Activated CD8-positive, alpha-beta memory T cell treated with anti-CD3 and anti-CD28 coated beads for 36 hours (primary cell): ENCODE results near the gene LRRC40. TPM values are rescaled to one million over a fixed set of nuclear protein-coding genes. Genes with fewer than 3 reads are reported as not detected.
"Not testable (repeated sequence)": the region's sequence is repeated elsewhere in the genome, so short reads cannot be mapped to it uniquely, and the experiment has no call there.

Source experiments
- CTCF ChIA-PET: fragments of 350-600 bp; sonication (Branson Sonifier 250); formaldehyde crosslinking; loops from one replicate; lab custom pipeline; 2021; ENCODE audit warnings: antibody characterized with exemption; lab: Charles Lee
- POLR2A ChIA-PET: fragments of 350-600 bp; sonication (Branson Sonifier 250); formaldehyde crosslinking; loops from one replicate; lab custom pipeline; 2021; ENCODE audit warnings: antibody characterized with exemption; lab: Charles Lee
- total RNA-seq, 2 experiments: library from RNA; stranded (reverse); gene quantifications; one replicate each; pipeline ENCODE4 v1.2.3, GENCODE V29; 2021

LRRC40 gene
- total RNA-seq, 2 experiments from 2014 or later: 21.4 to 22.6 TPM

DNA sequence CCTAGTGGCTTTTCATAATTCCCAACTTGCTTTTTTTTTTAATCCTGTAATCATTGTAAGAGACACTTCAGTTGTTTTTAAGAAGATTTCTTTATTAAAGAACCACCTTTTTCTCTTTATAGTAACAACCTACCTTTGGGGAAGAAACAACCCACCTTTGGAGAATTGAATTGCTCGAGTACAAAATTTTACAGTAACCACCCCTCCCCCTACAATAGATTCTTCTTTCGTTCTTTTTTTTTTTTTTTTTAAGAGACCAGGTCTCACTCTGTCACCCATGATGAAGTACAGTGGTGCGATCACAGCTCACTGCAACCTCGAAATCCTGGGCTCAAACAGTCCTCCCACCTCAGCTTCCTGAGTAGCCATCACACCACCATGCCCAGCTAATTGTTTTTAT, 2.1 kb upstream of the LRRC40 start:
- POLR2A ChIA-PET: interaction anchor here (3.4 kb wide), 1 partner anchor 13 kb away, joined by 21 read pairs; the partner anchor contains the start of gene SRSF11
- CTCF ChIA-PET: interaction anchor here (0.6 kb wide), 1 partner anchor 829 kb away, joined by 3 read pairs; no protein-coding TSS in a partner anchor

GRCh38 chr1:70206833-70207232, 1.5 kb upstream of the LRRC40 start:
- POLR2A ChIA-PET: interaction anchor here (1.3 to 3.4 kb wide), 2 partner anchors 9 to 14 kb away, joined by 3 to 21 read pairs; partner anchors contain the start of gene SRSF11
- CTCF ChIA-PET: not testable (repeated sequence)

DNA sequence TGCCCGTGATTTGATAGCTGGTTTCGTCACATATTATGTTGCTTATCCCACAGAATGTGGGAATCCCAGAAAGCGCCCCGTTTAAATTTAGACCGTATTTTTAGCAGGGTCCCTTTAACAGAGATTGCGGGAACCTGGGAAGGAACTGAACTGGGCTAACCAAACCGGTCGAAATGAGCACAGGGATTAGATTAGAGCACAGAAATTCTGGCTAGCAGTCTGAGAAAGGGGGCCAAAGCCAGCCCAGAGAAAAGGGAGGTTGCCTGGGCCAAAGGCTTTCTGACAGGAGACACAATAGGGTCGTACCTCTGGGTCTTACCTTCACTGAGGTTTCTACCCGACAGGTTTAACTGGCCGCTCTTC, 327 bp downstream of the LRRC40 start:
- ChIA-PET CTCF (interaction anchor here (1.1 kb wide), 1 partner anchor 13 kb away, joined by 3 read pairs; no protein-coding TSS in a partner anchor), POLR2A (interaction anchor here (1.0 to 3.4 kb wide), 2 partner anchors 16 to 74 kb away, joined by 3 to 21 read pairs; partner anchors contain the start of gene SRSF11)

DNA sequence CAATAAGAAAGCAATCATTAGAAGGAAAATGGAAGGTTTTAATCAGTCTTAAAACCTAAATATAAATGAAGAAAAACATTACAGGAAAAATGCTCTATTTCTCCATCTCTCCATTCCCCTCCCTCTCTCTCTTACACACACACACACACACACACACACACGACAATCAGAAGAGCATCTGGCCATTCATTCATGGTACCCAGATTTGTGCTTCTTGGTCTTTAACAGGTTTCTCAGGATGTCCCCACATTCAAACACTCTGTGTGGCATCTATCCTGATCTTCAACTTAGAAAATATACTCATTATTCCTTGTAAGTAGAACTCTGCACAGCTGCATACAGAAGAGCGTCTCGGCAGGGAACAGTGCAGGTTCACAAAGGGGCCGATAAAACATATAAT, 779 bp downstream of the LRRC40 start:
- CTCF ChIA-PET: no interaction called here
- POLR2A ChIA-PET: interaction anchor here (3.4 kb wide), 1 partner anchor 16 kb away, joined by 21 read pairs; the partner anchor contains the start of gene SRSF11

DNA sequence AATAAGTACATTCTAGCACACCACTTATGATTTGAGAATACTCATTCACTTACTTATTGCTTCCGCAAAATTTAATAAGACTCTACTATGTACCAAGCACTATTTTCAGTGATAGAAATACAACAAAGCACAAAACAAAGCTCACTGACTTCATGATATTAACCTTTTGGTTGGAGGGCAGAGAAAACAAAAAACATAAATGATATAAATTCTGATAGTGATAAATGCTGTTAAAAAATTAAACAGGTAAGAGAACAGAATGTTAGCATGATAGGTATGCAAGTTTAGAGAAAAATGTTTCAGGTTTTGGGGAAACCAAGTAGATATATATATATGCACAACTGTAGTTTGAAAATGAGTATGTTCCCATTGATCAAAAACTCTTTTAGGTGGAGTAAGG, 1.2 kb downstream of the LRRC40 start:
- ChIA-PET CTCF (no interaction called here), POLR2A (no interaction called here)

- POLR2A ChIA-PET: no interaction called here
- CTCF ChIA-PET: no interaction called here
Measured at GRCh38 chr1:70202173-70202758, 3.1 kb downstream of the LRRC40 start.

DNA sequence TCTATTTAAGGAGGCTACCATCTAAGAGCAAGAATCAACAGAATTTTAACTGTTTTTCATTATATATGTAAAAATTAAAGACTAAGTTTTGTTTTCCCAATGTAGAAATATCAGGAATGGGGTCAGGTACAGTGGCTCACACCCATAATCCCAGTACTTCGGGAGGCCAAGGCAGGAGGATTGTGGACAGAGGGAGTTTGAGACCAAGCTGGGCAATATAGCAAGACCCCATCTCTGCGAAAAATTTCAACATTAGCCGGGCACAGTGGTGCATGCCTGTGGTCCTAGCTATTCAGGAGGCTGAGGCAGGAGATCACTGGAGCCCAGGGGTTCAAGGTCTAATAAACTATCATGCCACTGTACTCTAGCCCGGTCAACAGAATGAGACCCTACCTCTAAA, 5.3 kb downstream of the LRRC40 start:
- POLR2A ChIA-PET: no interaction called here
- CTCF ChIA-PET: no interaction called here

DNA sequence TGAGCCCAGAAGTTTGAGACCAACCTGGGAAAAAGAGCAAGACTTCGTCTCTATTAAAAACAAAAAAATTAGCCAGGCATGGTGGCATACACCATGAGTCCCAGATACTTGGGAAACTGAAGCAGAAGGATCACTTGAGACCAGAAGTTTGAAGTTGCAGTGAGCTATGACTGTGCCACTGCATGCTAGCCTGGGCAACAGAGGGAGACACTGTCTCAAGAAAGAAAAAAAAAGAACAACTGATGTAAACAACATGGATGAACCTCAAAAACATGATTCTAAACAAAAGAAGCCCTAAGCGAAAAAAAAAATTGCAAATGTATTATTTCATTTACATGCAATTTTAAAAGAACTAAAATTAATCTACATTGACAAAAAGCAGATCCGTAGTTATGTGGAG, 9.0 kb downstream of the LRRC40 start:
- POLR2A ChIA-PET: no interaction called here
- CTCF ChIA-PET: no interaction called here

DNA sequence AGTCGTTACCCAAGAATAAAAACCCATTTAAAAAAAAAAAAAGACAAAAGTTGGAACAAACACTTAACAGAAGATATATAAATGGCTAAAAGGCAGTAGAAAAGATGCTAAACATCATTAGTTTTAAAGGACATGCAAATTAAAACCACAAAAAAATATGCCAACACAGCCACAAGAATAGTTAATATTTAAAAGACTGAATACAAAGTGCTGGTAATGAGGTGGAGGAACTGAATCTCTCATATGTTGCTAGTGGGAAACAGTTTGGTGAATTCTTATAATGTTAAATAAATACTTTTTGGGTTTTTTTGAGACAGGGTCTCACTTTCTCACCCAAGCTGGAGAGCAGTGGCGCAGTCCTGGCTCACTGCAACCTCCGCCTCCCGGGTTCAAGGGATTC, 10.0 kb downstream of the LRRC40 start:
- ChIA-PET CTCF (no interaction called here), POLR2A (no interaction called here)

DNA sequence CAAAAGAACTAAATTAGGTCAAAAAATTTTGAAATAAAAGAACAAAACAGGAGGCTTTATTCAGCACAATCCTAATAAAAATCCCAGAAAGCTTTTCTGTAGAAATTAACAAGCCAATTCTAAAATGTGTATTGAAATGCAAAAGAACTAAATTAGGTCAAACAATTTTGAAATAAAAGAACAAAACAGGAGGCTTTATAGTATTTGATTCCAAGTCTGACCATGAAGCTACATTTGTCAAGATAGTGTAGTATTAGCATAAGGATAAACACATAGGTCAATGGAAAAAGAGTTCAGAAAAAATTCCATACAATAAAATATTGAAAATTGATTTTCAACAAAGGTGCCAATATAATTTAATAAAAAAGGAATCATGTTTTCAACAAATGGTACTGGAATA, 10.8 kb downstream of the LRRC40 start:
- POLR2A ChIA-PET: no interaction called here
- CTCF ChIA-PET: no interaction called here

DNA sequence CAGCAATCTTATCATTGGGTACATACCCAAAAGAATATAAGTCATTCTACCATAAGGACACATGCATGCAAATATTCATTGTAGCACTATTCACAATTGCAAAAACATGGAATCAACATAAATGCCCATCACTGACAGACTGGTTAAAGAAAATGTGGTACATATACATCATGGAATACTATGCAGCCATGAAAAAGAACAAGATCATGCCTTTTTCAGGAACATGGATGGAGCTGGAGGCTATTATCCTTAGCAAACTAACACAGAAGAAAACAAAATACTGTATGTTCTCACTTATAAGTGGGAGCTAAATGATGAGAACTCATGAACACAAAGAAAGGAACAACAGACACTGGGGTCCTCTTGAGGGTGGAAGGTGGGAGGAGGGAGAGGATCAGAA, 12.9 kb downstream of the LRRC40 start:
- CTCF ChIA-PET, POLR2A ChIA-PET: not testable (repeated sequence)

- POLR2A ChIA-PET: interaction anchor here (1.3 kb wide), 1 partner anchor 31 kb away, joined by 3 read pairs; the partner anchor contains the start of gene SRSF11
- CTCF ChIA-PET: no interaction called here
Measured at GRCh38 chr1:70190180-70190579, 15.2 kb downstream of the LRRC40 start.

- ChIA-PET POLR2A (no interaction called here), CTCF (no interaction called here)
Measured at GRCh38 chr1:70188522-70188921, 16.9 kb downstream of the LRRC40 start.

DNA sequence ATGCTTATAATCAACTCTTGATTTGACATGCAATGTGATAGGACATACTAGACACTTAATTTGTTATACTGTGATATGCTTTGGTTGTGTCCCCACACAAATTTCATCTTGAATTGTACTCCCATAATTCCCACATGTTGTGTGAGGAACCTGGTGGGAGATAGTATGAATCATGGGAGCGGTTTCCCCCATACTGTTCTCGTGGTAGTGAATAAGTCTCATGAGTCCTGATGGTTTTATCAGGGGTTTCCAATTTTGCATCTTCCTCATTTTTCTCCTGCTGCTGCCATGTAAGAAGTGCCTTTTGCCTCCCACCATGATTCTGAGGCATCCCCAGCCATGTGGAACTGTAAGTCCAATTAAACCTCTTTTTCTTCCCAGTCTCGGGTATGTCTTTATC, 20.2 kb downstream of the LRRC40 start:
- CTCF ChIA-PET, POLR2A ChIA-PET: not testable (repeated sequence)

- ChIA-PET CTCF (no interaction called here), POLR2A (no interaction called here)
Measured at GRCh38 chr1:70171512-70171911, 33.9 kb downstream of the LRRC40 start.

GRCh38 chr1:70169018-70169839, 36.1 kb downstream of the LRRC40 start:
- CTCF ChIA-PET: no interaction called here

GRCh38 chr1:70168283-70168682, 37.1 kb downstream of the LRRC40 start:
- ChIA-PET POLR2A (no interaction called here), CTCF (no interaction called here)

More at GRCh38 chr1:70169018-70169839, 36.1 kb downstream of the LRRC40 start:
- POLR2A ChIA-PET: no interaction called here

GRCh38 chr1:70164350-70164749, 41.0 kb downstream of the LRRC40 start:
- CTCF ChIA-PET: no interaction called here

GRCh38 chr1:70156529-70157120, 48.8 kb downstream of the LRRC40 start:
- CTCF ChIA-PET: no interaction called here

More at GRCh38 chr1:70164350-70164749, 41.0 kb downstream of the LRRC40 start:
- POLR2A ChIA-PET: no interaction called here

DNA sequence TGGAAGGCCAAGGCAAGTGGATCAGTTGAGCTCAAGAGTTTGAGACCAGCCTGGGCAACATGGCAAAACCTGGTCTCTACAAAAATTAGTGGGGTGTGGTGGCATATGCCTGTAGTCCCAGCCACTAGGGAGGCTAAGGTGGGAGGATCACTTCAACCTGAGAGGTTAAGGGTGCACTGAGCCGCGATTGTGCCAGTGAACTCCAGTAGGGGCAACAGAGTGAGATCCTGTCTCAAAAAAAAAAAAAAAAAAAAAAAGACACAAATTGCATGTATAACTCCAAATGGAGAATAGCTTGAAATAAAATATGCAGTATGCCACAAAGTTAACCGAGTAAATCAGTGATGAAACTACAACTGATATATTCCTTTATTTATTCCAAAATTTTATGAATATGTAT, 51.6 kb downstream of the LRRC40 start:
- CTCF ChIA-PET: interaction anchor here (0.6 kb wide), 2 partner anchors 17 to 53 kb away, joined by 3 read pairs; no protein-coding TSS in a partner anchor
- POLR2A ChIA-PET: no interaction called here

More at GRCh38 chr1:70156529-70157120, 48.8 kb downstream of the LRRC40 start:
- POLR2A ChIA-PET: no interaction called here
